Activated CD4-positive, alpha-beta T cell treated with anti-CD3 and anti-CD28 coated beads for 48 hours (primary cell): Measurements from ENCODE around the gene GHITM.

Experiments
- DNase-seq: peaks from one replicate; pipeline ENCODE4 v3.0.0-alpha.2; 2020

The GHITM gene

DNA sequence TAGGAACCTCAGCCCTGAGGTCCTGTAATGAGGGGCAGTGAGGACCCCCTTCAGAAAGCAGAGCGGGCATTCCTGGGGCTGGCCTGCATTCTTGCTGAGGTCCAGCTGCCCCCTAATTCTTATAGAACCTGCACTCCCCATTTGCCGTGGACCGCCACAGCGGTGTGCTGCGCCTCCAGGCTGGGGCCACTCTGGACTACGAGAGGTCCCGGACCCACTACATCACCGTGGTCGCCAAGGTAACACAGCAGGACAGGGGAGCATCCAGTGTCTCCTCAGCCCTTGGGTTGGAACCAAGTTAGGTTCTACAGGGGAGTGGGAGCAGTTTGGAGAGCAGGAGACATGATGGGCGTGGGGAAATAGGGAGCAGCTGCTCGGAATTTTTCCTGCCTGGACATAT lies 62.4 kb downstream of the GHITM start:
- no peak for DNase-seq

DNA sequence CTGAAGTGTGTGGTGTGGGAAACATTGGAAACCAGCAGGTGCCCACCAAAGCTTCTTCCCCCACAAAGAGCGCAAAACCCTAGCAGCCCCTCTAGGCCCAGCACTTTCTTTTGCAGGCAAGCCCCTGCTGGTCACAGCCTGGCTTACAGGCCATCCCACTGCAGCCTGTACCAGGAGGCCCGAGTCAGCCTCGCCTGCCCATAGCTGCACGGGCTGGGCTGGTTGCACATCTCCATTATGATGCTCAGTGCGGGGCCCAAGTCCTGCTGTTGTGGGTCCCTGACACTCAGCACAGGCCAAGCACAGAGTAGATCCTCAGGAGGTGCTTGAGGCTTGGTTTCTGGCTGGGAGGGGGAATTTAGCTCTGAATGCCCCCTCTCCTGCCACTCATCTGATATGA lies 63.0 kb downstream of the GHITM start:
- DNase-seq, result no peak
